HS-5 (cell line): ENCODE measurements around the gene ENTPD6.
A peak's percentile ranks its signal among the peaks of the same experiment; 100 is the strongest.

Experiments
- DNase-seq: peaks from one replicate; pipeline ENCODE4 v3.0.0-alpha.2; 2012; ENCODE audit warnings: low read depth

ENTPD6 gene

DNA sequence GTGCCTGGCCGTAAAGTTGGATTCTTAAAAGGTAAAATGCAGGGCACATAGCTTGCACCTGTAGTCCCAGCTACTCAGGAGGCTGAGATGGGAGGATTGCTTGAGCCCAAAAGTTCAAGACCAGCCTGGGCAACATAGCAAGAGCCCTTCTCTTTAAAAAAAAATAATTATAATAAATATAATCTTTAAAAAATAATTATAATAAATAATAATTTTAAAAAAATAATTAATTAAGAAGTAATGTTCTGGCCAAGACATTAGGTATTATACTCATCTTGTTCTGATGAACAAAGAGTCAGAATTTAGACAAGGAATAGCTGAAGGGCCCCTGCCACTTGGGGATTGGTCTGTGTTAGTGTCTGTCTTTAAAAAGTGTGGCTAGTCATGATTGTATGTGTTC, 13.9 kb downstream of the ENTPD6 start:
- DNase-seq, result no peak

DNA sequence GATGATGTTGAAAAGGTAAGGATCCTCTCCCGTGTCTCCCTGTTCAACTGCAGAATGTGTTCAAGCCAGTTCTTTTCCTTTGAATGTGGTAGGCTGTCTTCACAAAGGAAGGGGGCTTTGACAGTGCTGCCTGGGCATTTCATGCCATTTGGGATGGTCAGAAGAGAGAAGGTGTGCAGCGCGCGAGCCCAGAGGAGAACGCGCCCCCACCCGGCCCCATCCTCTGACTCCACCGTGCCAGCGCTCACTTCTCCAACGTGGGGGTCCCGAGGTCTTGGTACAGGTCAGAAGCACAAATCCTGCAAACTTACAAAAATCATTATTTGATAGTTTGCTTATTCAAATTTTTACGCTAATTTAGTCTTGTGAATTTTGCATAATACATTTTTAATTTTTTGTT, 14.4 kb downstream of the ENTPD6 start:
- no peak for DNase-seq

DNA sequence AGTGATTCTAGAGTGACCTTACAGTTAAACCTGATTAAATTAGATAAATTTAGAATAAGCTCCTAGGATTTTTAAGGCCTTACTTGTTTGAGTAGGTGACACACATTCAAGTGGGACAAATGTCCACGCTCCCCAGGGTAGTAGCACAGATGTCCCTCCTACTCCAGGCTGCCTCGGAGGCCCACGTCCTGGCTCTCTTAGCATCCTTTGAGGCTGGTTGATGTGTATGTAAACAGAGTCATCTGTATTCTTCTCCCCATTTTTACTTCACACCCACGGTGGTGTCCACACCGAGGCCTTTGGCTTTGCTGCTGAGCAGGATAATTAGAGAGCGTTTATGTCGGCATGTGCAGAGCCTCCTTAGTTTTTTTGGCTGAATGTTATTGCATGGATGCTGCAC, 15.8 kb downstream of the ENTPD6 start:
- DNase-seq, result no peak

DNA sequence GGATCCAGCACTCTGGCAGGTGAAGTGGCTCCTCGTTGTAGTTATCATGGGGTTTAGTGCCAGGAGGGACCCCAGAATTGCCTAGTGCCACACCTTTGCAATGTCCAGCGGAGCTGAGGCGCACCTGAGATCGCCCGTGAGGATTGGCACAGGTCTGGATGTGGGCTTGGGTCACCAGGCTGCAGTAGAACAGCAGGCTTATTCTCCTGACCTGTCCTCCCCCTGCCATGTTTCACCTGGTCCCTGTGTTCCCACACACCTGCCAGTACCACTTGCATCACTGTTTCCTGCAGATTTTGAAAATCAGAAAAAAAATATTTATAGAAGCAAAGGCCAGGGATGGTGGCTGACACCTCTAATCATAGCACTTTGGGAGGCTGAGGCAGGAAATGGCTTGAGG, 16.7 kb downstream of the ENTPD6 start:
- DNase-seq, result no peak

DNA sequence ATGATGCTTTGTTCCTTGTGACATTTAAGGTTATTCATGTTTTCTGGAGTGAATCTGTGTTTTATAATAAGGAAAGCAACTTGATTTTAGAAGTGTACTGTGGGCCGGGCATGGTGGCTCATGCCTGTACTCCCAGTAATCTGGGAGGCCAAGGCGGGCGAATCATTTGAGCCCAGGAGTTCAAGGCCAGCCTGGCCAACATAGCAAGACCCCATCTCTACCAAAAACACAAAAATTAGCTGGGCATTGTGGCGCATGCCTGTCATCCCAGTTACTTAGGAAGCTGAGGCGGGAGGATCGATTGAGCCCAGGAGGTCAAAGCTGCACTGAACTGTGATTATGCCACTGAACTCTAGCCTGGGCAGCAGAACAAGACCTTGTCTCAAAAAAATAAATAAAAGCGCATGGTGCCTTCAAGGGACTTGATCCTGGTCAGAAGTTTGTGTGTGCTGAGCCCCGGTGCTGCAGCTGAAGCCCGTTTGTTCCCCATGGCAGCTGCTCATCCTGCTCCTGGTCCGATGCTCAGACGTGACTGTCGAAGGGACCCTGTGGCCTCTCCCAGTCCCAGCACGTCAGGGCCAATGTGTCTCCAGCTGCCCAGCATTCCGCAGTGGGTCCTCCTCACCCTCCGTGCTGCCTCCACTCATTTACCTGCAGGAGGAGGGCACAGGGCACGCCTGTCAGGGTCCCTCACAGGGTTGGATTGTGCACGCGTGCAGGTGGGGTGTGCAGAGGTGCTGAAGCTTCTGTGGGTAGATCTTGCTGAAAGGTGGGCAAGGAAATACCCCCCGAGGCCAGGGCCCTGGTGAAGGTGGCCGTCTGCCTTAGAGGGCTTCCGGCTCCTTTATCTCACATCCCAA, 18.3 kb downstream of the ENTPD6 start:
- no peak for DNase-seq

DNA sequence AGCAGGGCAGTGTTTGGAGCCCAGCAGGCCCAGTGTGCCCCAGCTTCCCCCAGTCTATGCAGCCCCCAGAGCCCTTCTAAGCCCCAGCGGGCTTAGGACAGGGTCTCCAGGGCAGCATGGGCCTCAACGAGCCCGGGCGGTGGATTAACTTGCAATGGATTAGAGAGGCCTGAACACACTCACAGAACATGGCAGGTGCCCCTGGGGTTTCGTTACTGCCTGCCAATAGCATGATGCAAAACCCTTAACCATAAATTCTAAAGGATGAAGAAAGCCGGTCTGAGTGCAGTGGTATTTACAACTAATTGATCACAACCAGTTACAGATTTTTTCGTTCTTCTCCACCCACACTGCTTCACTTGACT, 18.9 kb downstream of the ENTPD6 start:
- DNase-seq, result no peak

DNA sequence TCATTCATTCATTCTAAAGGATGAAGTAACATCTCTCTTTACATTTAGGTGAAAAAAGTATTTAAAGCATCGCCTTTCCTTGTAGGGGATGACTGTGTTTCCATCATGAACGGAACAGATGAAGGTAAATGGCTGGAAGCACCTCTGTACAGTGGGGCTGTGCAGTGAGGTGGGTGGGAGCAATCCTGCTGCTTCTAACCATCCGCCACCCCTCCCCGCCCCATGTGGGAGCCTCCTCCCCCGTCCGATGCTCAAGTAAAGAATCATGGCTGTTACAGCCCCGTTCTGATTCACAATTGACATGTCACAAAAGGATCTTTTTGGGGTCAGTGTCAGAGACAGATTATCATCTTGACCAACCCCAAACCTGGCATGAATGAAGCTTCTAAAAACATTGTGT, 19.3 kb downstream of the ENTPD6 start:
- no peak for DNase-seq

DNA sequence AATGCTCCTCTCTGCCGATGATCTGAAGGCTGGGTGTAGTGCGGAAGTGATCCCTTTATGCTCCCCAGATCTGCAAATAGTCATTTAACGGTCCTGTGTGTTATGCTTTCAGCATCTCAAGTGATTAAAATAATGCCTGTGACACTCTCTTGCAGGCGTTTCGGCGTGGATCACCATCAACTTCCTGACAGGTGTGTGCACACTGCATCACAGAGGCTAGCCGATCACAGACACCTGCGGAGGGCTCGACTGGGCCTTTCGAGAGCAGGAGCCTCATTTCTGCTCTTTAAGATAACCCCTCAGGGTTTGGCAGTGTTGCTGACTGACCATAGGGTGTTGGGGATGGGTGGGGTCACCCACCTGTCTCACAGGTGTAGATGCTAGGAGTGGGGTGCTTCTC, 20.0 kb downstream of the ENTPD6 start:
- DNase-seq, result no peak

DNA sequence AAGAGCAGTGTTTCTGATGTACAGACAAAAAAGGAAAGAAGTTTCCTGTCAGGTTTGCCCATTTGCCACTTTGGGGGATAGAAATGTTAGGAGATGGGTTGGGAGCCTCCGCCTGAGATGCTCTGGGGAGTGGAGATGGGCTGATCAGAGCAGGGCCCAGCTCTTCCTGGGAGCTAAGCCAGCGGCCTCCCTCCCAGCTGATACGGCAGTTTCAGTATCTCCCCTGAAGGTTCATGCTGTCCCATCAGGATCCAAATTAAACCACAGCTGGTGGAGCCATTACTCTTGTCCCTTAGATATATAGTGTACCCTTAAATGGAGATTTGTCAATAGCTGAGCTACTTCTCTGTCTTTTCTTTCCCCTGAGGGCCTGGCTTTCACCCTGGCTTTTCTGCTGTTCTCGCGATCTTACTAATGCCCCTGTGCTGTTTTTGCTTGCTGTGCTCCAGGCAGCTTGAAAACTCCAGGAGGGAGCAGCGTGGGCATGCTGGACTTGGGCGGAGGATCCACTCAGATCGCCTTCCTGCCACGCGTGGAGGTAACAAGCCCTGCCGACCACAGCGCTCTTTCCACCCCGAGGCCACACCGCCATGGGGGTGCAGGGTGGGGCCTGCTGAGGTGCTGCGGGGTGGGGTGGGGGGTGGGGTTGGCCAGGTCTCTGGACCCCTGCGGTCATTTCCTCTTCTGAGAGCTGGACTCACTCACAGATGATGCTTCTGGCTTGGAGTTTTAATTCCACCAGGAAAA, 20.9 kb downstream of the ENTPD6 start:
- no peak for DNase-seq

DNA sequence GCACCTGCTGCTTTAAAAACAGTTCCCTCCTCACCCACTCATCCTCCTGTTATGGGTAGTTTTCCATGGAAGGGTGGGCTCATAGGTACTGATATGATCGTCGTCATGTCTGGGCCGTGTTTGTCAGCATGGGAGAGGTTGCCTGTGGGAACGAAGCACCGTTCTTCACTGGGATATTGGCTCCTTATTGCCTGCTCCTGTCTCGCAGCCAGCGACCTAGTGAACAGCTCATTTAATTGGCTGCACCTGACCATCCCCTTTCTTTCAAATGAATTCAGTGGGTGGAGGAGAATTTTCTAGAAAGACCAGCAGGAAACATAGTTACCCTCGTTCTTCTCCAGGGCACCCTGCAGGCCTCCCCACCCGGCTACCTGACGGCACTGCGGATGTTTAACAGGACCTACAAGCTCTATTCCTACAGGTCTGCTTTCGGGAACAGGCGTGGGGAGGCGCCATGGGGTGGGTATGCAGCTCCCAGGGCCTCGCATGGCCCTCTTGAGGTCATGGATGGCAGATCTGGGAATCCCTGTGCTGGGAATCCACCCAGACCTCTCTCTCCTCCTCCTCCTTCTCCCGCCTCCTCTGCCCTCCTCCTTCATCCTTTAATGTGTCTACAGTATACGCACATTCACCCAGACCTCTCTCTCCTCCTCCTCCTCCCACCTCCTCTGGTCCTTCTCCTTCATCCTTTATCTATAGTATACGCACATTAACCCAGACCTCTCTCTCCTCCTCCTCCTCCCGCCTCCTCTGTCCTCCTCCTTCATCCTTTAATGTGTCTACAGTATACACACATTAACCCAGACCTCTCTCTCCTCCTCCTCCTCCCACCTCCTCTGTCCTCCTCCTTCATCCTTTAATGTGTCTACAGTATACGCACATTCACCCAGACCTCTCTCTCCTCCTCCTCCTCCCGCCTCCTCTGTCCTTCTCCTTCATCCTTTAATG, 21.9 kb downstream of the ENTPD6 start:
- DNase-seq, result no peak

DNA sequence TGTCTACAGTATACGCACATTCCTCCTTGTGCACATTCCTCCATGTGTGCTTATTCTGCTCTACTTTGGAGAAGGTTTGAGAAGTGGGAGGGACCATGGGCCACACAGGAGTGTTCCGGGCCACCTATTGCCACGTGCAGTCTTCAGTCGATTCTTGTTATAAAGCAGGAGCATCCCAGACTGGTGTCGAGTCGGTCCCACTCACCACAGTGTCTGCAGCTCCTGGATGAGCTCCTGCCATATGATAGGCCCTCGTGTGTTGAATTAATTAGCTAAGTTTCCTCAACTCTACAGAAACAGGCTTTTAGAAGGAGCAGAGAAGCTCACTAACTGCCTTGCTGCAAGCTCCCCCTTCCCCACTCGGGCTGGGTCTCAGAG, 22.6 kb downstream of the ENTPD6 start:
- no peak for DNase-seq

DNA sequence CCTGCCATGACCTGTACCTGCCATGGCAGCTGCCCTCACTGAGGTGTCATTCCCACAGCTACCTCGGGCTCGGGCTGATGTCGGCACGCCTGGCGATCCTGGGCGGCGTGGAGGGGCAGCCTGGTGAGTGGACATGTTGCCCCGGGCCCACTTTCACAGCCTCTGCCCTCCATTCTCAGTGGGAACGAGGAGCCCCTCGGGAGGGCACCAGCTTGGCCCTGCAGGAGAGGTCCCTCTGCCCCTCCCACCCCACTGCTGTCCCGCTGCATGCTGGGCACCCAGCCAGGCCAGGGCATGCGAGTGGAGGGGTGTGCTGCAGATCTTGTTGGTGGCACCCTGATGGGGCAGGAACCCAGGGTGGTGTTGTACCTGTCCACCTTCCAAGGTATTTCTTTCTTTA, 23.0 kb downstream of the ENTPD6 start:
- no peak for DNase-seq

DNA sequence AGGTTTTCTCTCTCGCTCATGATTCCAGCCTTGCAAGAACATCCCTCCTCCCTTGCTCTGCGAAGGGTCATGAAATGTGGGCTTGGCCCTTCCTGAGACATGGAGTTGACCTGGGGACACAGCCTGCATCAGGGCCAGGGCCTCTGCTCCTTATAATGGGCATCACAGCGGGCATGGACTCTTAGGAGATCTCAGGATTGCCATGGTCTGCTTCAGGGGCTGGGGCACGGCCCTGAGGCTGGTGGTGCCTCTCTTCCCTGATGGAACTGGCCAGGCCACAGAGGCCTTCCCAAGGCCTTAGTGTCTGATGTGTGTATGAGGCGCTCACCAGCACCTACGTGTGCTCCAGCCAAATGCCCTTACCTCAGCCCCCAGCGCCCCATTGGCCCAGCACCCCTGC, 23.9 kb downstream of the ENTPD6 start:
- no peak for DNase-seq

DNA sequence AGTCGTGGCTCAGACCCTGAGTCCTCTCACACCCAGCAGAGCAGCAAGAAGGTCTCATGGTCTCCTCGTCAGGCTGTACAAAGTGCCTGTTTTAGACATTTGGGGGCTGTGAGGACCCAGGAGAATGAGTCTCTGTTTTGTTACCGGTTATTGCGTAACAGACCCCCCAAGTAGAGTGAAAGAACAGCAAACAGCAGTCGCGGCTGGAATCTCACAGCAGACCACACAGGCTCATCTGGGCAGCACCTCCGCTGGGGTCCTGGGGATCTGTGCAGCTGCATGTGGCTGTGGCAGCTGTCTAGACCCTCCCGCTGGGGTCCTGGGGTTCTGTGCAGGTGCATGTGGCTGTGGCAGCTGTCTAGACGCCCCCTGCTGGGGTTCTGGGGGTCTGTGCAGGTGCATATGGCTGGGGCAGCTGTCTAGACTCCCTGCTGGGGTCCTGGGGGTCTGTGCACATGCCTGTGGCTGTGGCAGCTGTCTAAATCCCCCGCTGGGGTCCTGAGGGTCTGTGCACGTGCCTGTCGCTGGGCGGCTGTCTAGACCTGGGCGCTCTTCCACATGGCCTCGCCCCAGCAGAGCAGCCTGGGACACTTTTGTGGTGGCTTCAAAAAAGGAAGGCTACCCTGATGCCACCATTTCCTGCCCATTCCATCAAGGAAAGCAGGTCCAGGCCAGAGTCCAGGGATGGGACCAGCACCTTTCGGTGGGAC, 24.7 kb downstream of the ENTPD6 start:
- DNase-seq, result no peak

DNA sequence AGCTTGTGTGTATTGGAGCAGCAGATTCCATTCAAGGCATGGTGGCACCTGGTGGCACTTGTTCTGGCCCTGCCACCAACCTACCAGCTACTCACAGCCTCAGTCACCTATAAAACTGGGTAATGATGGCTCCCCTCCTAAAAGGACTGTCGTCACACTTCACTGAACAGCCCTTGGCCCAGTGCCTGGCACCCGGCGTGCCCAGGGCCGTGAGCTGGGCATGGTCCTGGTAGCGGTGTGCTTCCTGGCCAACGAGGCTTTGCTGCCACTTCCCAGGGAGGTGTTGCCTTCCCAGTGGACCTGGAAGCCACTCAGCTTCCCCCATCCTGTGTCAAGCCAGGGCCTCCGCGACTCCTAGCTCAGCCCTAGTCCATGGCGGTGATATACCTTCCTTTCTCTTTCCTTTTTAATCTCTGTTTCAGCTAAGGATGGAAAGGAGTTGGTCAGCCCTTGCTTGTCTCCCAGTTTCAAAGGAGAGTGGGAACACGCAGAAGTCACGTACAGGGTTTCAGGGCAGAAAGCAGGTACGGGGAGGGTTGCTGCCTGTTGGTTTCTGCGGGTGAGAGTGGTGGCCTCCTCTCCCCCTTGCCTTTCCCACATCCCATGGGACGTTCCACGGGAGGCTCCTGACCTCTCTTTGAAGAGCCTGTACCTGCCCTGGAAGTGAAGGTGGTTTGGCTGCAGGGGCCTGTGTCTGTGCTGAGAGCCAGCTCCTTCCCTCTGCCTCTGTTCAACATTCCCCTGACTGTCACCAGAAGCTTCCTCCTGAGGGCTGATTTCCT, 25.5 kb downstream of the ENTPD6 start:
- no peak for DNase-seq

DNA sequence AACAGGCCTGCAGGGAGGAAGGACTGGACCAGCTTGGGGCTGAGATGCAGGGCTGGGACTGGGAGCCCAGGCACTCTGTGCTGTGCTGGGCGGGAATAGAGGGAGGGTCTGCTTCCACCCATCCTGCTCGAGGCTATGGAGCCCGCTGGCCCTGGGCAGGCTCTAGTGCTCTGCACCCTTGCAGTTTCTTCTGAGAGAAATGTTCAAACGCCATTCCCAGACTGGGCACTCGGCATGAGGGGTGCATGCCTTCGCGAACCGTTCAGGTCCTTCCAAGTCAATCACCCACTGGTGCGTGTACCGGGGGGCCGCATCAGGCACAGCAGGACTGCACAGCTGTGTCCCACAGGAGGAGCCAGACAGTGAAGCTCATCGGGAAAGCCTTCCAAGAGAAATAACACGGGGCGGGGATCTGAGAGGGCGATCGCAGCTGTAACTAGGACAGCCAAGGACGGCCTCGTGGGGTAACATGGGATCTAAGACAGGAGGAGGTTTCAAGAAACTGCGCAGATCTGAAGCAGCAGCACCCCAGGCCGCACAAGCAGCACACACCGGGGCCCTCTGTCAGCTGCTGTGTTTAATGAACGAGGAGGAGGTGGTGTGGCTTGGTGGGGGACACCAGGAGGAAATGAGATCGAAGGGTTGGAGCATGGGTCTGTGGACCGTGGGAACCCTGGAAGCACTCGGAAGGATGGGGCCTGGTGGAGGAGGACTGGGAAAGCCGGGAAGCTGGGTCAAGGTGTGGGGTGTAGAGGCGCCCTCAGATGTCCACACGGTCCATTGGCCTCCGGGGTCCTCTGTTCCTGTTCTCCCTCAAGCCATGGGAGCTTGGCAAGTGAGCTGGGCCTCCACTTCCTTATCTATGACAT, 26.3 kb downstream of the ENTPD6 start:
- no peak for DNase-seq

DNA sequence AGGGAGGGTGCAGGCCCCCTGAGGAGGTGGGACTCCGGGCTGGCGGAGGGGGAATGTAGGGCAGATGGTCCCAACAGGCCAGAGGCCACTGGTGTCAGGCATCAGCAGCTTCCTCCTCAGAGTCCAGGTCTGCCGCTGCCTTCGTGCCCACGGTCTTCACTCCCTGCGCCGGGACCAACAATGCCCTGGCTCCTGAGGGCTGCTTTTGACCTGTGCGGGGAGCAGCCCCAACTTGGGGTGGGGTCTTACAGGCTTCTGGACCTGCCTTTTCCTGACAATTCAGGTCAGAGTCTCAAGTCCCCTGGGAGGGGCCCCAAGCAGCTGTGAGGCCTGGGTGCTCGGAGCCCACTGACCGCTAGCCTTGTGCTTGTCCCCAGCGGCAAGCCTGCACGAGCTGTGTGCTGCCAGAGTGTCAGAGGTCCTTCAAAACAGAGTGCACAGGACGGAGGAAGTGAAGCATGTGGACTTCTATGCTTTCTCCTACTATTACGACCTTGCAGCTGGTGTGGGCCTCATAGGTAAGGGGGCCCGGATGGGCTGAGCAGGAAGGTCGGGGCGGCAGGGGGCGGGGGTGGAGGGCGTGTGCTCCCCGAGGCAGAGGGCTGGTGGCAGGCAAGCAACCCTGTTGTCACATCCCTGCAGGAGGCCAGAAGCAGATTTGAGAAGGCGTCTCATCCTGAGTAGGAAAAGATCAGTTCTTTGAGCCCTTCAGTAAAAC, 27.1 kb downstream of the ENTPD6 start:
- DNase-seq, result no peak

DNA sequence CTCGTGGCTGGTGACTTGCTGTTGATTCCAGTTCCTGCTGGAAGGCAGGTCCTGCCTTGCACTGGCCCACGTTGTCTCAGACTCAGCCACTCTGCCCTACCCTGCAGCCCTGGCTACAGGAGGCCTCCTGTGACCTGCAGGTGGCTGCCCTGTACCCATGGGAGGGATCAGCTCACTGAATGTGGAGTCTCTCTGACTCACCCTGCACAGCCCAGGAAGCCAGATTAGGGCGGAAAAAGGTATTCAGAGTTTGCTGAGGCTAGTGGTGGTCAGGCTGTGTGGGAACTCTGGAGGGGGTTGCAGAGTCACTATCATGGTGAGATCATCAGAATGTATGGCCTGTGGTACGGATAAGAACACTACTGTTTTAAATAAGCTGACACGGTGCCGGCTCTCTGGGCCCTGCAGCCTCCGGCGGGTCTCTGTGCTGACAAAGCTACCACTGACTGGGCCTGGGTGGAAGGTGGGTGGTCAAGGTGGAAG, 27.7 kb downstream of the ENTPD6 start:
- peak; percentile 94 for DNase-seq
